HG02763 (cell line): Measurements from ENCODE around the gene ZDHHC18.
"Not testable (repeated sequence)": the region's sequence is repeated elsewhere in the genome, so short reads cannot be mapped to it uniquely, and the experiment has no call there.

Experiments used
- ATAC-seq: cut with Tn5 transposase; IDR thresholded peaks from one replicate; pipeline ENCODE4 v1.9.1; 2021; ENCODE audit warnings: mild to moderate bottlenecking, moderate library complexity; ENCODE audit not compliant: unreplicated experiment

ZDHHC18 gene

GRCh38 chr1:26791148-26791547 lies 35.3 kb upstream of the ZDHHC18 start:
- ATAC-seq = no peak

GRCh38 chr1:26791626-26792025 lies 34.9 kb upstream of the ZDHHC18 start:
- ATAC-seq = no peak

GRCh38 chr1:26792924-26793323 lies 33.6 kb upstream of the ZDHHC18 start:
- no peak for ATAC-seq

- ATAC-seq = no peak
These were observed 32.1 kb upstream of the ZDHHC18 start for GRCh38 chr1:26794391-26794790.

GRCh38 chr1:26797627-26798026 lies 28.9 kb upstream of the ZDHHC18 start:
- ATAC-seq = no peak

DNA sequence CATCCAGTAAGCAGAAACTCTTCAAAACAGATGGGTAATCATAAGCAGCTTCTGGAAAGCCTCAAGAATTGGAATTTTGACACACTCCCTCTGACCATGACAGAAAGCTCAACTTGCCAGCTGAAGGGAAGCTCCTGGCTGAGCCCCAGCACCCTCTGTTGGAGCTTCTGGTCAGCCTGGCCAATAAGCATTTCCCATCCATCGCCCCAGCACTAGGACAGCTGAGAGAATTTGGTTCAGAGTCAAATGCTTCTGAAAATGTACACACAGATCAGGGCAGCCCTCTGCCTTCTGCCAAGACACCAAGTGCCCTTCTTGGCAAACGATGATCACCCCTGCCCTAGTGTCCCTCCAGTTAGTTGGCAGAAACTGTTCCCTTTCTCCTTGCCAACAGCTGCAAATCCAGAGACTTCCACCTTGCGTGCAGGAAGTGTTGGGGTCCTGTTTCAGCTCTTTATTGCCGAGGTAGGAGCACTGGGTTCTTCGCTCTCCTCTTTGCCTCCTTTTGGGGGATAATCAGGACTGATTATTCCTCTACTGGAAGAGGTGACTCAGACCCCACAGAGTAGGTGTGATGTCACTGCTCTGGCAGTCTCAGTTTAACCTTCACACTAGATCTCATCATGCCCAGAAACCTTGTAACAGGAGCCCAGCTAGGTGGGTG lies 26.9 kb upstream of the ZDHHC18 start:
- no peak for ATAC-seq

- ATAC-seq = not testable (repeated sequence)
These were observed 22.6 kb upstream of the ZDHHC18 start for GRCh38 chr1:26803932-26804331.

DNA sequence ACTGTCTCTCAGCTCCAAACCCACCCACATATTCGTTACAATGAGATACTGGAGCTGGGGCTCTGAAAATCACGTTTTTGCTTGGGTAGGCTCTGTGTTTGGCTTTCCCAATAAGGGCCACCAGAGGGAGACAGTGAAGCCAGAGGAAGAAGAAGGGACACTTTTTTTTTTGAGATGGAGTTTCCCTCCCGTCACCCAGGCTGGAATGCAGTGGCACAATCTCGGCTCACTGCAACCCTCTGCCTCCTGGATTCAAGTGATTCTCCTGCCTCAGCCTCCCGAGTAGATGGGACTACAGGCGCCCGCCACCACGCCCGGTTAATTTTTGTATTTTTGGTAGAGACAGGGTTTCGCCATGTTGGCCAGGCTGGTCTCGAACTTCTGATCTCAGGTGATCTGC lies 16.4 kb upstream of the ZDHHC18 start:
- not testable (repeated sequence) for ATAC-seq

- no peak for ATAC-seq
These were observed 15.4 kb upstream of the ZDHHC18 start for GRCh38 chr1:26811057-26811456.

DNA sequence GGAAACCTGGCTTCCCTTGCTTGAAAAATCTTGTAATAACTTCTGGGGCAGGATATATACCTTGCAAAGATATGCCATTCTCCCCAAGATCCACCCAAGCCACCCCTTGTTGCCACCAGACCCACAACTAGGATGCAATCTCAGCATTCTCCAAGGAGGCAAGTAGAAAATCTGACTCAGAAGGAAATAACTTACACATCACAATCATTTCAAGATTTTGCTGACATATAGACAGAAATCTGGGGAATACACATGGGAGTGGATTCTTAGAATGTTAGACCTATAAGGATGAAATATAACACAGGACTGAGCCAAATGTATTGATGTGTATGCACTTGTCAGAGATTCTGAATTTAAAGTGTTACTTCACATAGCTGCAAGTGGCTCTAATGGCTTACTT lies 14.8 kb upstream of the ZDHHC18 start:
- no peak for ATAC-seq

DNA sequence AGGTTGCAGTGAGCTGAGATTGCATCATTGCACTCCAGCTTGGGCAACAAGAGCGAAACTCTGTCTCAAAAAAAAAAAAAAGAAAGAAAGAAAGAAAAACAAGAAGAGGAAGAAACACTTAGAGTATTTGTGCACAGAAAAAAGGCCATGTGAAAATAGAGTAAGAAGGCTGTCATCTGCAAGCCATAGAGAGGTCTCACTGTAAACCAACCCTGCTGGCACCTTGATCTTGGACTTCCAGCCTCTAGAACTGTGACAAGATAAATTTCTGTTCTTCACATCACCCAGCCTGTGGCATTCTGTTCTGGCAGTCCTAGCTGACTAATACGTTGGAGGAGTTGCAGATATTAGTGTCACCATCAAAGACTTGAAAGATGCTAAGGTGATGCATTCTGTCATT lies 12.1 kb upstream of the ZDHHC18 start:
- no peak for ATAC-seq

- no peak for ATAC-seq
These were observed 11.6 kb upstream of the ZDHHC18 start for GRCh38 chr1:26814893-26815292.

DNA sequence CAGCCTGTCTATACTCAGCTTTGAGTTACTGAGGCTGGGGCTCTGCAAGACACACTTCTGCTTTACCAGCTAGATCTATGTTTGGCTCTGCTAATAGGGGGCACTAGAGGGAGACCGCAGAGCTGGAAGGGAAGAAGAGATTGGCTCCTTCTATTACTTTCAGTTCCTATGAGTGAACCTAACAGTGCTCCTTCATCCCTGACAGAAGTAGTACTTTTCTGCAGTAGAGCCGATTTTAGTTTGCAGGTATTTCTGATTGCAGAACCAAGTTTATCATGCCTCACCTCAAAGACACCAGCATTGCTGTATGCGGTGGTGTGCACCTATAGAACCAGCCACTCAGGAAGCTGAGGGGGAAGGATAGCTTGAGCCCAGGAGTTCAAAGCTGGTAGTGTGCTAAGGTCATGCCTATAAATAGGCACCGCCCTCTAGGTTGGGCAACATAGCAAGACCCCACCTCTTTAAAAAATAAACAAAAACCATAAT lies 5.7 kb upstream of the ZDHHC18 start:
- ATAC-seq = no peak

GRCh38 chr1:26822737-26823395 lies 3.6 kb upstream of the ZDHHC18 start:
- ATAC-seq = no peak

DNA sequence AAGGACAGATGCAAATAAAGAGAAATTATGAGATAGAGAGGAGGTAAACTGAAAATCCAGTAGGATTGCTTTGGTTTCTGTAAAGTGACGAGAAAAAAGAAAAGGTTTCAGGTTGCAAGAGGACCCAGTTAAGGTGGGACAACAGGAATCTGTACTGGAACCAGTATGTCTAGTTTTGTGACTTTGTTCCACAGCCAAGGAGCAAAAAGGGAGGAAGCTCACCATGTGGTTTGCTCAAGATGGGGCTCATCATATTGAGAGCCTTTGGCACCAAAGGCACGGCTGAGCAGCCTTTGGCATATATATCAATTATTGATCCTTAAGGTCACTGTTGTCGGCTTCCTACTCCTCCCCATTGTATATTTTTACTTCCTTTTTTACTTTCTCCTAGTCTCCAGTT lies 1.8 kb upstream of the ZDHHC18 start:
- ATAC-seq = no peak

GRCh38 chr1:26827106-26827604 lies 667 bp downstream of the ZDHHC18 start:
- ATAC-seq = no peak

- ATAC-seq = no peak
These were observed 1.2 kb downstream of the ZDHHC18 start for GRCh38 chr1:26827663-26828062.

GRCh38 chr1:26828411-26828991 lies 2.0 kb downstream of the ZDHHC18 start:
- no peak for ATAC-seq

- no peak for ATAC-seq
These were observed 2.9 kb downstream of the ZDHHC18 start for GRCh38 chr1:26829184-26829911.

- no peak for ATAC-seq
These were observed 4.6 kb downstream of the ZDHHC18 start for GRCh38 chr1:26831059-26831458.

GRCh38 chr1:26831546-26832248 lies 5.2 kb downstream of the ZDHHC18 start:
- ATAC-seq = no peak
